Progenitor cell of endocrine pancreas (in vitro differentiated cells): ENCODE results near the gene INSM1. TPM values are rescaled to one million over a fixed set of nuclear protein-coding genes. Genes with fewer than 3 reads are reported as not detected.

Source experiments
- DNase-seq: peaks from one replicate; pipeline ENCODE4 v3.0.0; 2021; ENCODE audit warnings: low spot score; ENCODE audit not compliant: unreplicated experiment
- H3K27ac Mint-ChIP-seq: 2 replicates; pipeline ENCODE4 v1.8.0; 2021; ENCODE audit warnings: mild to moderate bottlenecking, moderate library complexity, mixed read lengths
- H3K27me3 Mint-ChIP-seq: 2 replicates; pipeline ENCODE4 v1.8.0; 2021; ENCODE audit warnings: mixed read lengths
- H3K36me3 Mint-ChIP-seq: 2 replicates; pipeline ENCODE4 v1.8.0; 2022; ENCODE audit warnings: mixed read lengths; ENCODE audit not compliant: insufficient read depth
- H3K4me1 Mint-ChIP-seq: 2 replicates; pipeline ENCODE4 v1.8.0; 2021; ENCODE audit warnings: low read depth, mixed read lengths
- H3K4me3 Mint-ChIP-seq: 2 replicates; pipeline ENCODE4 v1.8.0; 2021; ENCODE audit warnings: low read depth, mild to moderate bottlenecking, moderate library complexity, mixed read lengths
- H3K9me3 Mint-ChIP-seq: 2 replicates; pipeline ENCODE4 v1.8.0; 2021; ENCODE audit warnings: low read depth, mixed read lengths
- CTCF ChIP-seq: fragments of 200-600 bp; sonication (generic); IDR thresholded peaks from one replicate; pipeline ENCODE4 v1.5.0; 2021; ENCODE audit warnings: antibody characterized with exemption, mild to moderate bottlenecking; ENCODE audit not compliant: unreplicated experiment
- total RNA-seq: library from RNA; stranded (reverse); gene quantifications from 2 replicates; pipeline ENCODE4 v1.2.1, GENCODE V29; 2021

INSM1 gene
- total RNA-seq, 1 donor from 2014 or later: 46.1 TPM

- Mint-ChIP-seq H3K36me3 (peaks cover 18% of the 10 kb centered on the region), H3K4me1 (peaks cover 9% of the 10 kb centered on the region), H3K4me3 (no peak overlapping the region), H3K27me3 (no peaks in the 10 kb centered on the region), H3K27ac (no peak overlapping the region), H3K9me3 (no peaks in the 10 kb centered on the region)
- TF ChIP-seq CTCF: no peak
- no peak for DNase-seq
Measured at GRCh38 chr20:20398123-20398522, 30.2 kb downstream of the INSM1 start.

- Mint-ChIP-seq H3K27ac (peak overlapping the region; percentile 54), H3K36me3 (peaks cover 9% of the 10 kb centered on the region), H3K27me3 (no peaks in the 10 kb centered on the region), H3K4me1 (peaks cover 9% of the 10 kb centered on the region), H3K4me3 (no peak overlapping the region), H3K9me3 (no peaks in the 10 kb centered on the region)
- TF ChIP-seq CTCF: no peak
- DNase-seq: no peak
Measured at GRCh38 chr20:20399531-20400500, 31.9 kb downstream of the INSM1 start.

- no peak overlapping the region for H3K27ac Mint-ChIP-seq
- H3K27me3 Mint-ChIP-seq: no peaks in the 10 kb centered on the region
- no peak for DNase-seq
- TF ChIP-seq CTCF: no peak
- peaks cover 12% of the 10 kb centered on the region for H3K4me1 Mint-ChIP-seq
- H3K9me3 Mint-ChIP-seq: no peaks in the 10 kb centered on the region
- H3K4me3 Mint-ChIP-seq: no peak overlapping the region
- peaks cover 11% of the 10 kb centered on the region for H3K36me3 Mint-ChIP-seq
Measured at GRCh38 chr20:20401991-20402390, 34.1 kb downstream of the INSM1 start.

- Mint-ChIP-seq H3K9me3 (no peaks in the 10 kb centered on the region), H3K36me3 (peaks cover 7% of the 10 kb centered on the region)
Measured at GRCh38 chr20:20404633-20405032, 36.7 kb downstream of the INSM1 start.

GRCh38 chr20:20405623-20406022 lies 37.7 kb downstream of the INSM1 start:
- Mint-ChIP-seq H3K4me1 (peaks cover 8% of the 10 kb centered on the region), H3K27ac (no peak overlapping the region), H3K27me3 (no peaks in the 10 kb centered on the region), H3K36me3 (peaks cover 7% of the 10 kb centered on the region), H3K4me3 (no peak overlapping the region), H3K9me3 (no peaks in the 10 kb centered on the region)
- no peak for TF ChIP-seq CTCF
- no peak for DNase-seq

More at GRCh38 chr20:20404633-20405032, 36.7 kb downstream of the INSM1 start:
- DNase-seq: no peak
- H3K27ac Mint-ChIP-seq: peak overlapping the region; percentile 57
- no peak overlapping the region for H3K4me3 Mint-ChIP-seq
- H3K27me3 Mint-ChIP-seq: no peaks in the 10 kb centered on the region
- H3K4me1 Mint-ChIP-seq: peaks cover 10% of the 10 kb centered on the region
- TF ChIP-seq CTCF: no peak
